ENCODE results near the gene NOM1.

DNA sequence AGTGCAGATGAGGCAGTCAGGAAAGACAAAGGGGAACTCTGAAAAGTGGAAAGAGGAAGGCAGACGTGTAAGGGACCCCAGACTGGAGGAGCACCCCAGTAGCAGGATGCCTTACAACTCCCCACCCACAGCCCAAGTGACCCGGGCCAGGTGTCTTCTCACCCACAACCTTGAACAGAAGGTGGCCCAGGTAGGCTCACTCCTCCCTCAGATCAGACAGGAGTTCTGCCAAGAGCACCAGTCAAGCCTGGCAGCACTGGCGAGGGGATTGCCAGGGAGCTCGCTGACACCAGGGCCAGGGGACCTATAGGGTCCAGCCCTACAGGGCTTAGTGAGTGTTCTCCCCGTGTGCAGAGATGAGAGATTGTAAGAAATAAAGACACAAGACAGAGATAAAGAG is 29.4 kb upstream of the NOM1 start:
- no peak for TF ChIP-seq POLR2AphosphoS5 (IDR thresholded peaks at IDR 0.05; ENCODE audit: low read depth)
- no peak for TF ChIP-seq STAT1 (IDR thresholded peaks at IDR 0.05; ENCODE audit: unreplicated experiment)
- TF ChIP-seq CTCF (conservative IDR thresholded peaks at IDR 0.05; ENCODE audit: low read depth in 2 of 2), result no peak
- TF ChIP-seq EZH2phosphoT487 (IDR thresholded peaks at IDR 0.05; ENCODE audit: unreplicated experiment), result no peak
- TF ChIP-seq EZH2 (IDR thresholded peaks at IDR 0.05; ENCODE audit: low read depth, unreplicated experiment), result no peak
- TF ChIP-seq ZNF331 (CRISPR knock-in tag; IDR thresholded peaks at IDR 0.05; ENCODE audit: low read depth), result no peak
- no peak for TF ChIP-seq JUNB (IDR thresholded peaks at IDR 0.05; ENCODE audit: unreplicated experiment)

Measured in GM23338 (cell line).